HG02973 (cell line): ENCODE data around the gene CRYGA.

Experiments used
- ATAC-seq: cut with Tn5 transposase; IDR thresholded peaks from one replicate; pipeline ENCODE4 v1.9.1; 2021; ENCODE audit warnings: moderate library complexity; ENCODE audit not compliant: unreplicated experiment

CRYGA gene, protein sequence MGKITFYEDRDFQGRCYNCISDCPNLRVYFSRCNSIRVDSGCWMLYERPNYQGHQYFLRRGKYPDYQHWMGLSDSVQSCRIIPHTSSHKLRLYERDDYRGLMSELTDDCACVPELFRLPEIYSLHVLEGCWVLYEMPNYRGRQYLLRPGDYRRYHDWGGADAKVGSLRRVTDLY

GRCh38 chr2:208163489-208163888 is at the start of gene CRYGA:
CRYGA (minus strand) TSS chr2:208163589; CDS start chr2:208163556, 33 bp downstream.
- no peak for ATAC-seq

GRCh38 chr2:208210688-208211451 is 47.5 kb upstream of the CRYGA start:
- ATAC-seq, result no peak

DNA sequence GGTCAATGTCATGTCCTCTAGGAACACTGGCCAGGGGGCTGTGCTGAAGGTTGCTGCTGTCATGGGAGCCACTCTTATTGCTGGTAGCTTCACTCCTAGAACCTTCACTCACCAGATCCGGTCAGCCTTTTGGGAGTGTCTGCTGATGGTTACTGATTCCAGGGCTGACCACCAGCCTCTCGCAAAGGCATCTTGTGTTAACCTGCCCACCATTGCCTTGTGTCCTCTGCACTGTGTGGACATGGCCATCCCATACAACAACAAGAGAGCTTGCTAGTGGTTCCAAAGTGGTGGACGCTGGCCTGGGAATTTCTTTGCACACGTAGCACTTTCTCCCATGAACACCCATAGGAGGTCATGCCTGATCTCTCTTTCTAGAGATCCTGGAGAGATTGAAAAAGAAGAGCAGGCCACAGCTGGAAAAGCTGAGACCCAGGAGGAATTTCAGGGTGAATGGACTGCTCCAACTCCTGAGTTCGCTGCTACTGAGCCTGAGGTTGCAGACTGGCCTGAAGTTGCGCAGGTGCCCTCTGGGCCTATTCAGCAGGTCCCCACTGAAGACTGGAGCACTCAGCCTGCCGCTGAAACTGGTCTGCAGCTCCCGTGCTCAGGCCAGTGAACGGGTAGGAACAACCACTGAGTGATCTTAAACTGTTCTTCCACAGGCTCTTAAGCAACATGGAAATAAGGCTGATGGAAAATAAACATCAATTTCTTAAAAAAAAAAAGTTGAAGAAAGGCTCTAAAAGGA is 45.1 kb upstream of the CRYGA start:
- ATAC-seq, result no peak

DNA sequence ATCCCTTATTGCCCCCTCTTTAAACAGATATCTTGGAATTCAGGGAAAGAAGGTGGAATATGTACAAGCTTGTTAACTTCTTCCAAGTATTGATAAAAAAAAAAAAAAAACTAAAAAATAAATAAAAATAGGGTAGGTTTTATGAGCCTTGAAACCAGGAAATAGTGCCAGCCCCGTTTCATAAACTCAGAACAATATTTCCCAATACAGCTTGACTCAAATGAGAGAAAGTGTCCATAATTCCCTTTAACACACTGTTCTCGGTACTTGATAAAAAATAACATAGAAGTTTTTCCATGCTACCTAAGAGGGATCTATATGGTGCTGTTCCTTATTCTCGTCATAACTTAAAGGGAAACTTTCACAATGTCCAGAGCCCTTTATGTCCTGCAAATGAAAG is 44.4 kb upstream of the CRYGA start:
- ATAC-seq, result no peak

GRCh38 chr2:208204166-208204565 is 40.8 kb upstream of the CRYGA start:
- ATAC-seq, result no peak

- ATAC-seq, result no peak
Measured at GRCh38 chr2:208195531-208195930, 32.1 kb upstream of the CRYGA start.

DNA sequence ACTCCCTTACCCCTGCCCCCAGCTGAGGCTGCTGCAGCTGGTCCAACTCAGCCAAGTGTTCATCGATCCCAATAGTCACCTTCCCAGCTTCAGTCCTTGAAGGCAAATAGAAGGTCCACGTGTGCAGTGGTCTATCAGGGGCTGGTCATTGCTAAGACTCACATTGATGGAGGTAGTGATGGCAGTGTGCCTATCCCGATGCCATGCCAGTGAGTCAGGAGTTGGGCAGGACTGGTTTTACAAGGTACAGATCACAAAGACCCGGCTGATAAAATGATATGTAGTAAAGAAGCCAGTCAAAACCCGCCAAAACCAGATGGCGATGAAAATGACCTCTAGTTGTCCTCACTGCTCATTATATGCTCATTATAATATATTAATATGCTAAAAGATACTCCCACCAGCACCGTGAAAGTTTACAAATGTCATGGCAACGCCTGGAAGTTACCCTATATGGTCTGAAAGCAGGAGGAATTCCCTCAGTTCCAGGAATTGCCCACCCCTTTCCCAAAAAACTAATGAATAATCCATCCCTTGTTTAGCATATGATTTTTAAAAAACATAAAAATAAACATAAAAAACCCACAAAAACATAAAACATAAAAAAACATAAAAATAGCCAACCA is 29.3 kb upstream of the CRYGA start:
- ATAC-seq, result no peak

GRCh38 chr2:208189810-208190503 is 26.6 kb upstream of the CRYGA start, which contains the start of gene C2orf80:
C2orf80 (minus strand) TSS chr2:208190030; CDS start chr2:208186986, 3,044 bp downstream.
- ATAC-seq, result no peak

GRCh38 chr2:208189069-208189809 is 25.9 kb upstream of the CRYGA start:
- ATAC-seq, result no peak

DNA sequence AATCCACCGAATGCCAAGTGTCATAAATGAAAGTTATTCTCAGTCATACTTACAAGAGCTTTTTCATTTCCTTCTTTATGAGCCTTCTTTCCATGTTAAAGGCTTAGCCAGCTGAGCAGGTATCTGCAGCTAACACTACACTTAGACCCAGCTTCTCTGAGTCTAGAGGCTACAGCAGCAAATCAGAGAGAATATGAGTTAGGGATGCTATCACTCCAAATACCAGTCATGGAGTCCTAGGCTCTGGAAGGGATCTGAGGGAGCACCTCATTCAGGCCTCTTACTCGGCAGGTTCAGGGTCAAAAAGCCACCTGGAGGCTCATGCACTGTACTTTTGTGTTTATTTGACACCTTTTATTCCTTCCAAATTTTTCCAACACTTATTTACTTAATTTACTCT is 23.5 kb upstream of the CRYGA start:
- ATAC-seq, result no peak

DNA sequence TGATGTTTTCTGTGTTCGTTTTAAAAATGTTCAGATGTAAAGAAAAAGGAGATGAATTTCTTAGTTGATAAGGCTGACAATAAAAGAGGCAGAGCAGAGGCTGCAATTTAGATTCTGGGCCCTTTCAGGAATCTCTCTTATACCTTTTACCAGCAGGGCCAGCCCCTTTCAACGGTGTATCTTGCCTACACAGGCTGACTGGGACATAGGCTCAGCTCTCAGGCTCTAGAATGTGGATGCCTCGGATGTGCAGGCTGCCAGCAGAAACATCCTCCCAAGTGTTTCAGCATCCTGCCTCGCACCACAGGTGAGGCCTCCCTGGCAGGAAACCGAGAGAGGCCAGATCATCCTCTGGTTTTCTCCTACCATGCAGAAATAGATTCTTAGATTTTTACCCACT is 23.1 kb upstream of the CRYGA start:
- ATAC-seq, result no peak

DNA sequence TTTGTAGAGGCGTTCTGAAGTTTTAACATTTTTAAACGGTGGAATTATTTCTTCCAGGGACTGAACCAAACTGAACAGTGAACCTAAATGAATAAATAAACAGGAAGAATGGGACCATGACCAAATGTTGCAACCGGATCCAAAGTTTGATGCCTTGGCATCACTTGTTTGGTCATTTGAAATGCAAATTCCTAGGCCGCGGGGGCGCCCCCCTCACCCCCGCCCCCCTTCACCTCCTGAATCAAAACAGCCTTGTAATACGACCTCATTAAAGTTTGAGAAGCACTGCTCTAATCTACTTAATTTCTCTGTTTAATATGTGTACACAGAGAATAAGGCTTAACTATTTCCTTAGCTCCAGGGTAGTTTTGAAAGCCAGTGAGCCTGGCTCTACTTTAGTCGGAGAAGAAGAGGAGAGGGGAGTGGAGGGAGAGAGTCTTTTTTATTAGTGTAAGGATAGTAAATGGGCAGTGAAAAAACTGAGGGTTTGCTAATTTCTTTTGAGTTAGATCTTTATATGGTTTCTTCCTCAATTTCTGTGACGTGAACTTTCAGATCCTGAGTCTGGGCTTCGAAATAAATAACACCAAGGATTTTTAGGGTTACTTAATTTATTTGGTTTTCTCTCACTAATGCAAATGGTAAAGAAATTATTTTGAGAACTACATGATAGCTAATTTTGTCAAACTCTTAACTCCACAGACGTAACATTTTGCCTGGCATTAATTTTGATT is 20.8 kb upstream of the CRYGA start:
- ATAC-seq, result no peak

GRCh38 chr2:208183526-208183925 is 20.1 kb upstream of the CRYGA start:
- ATAC-seq, result no peak

DNA sequence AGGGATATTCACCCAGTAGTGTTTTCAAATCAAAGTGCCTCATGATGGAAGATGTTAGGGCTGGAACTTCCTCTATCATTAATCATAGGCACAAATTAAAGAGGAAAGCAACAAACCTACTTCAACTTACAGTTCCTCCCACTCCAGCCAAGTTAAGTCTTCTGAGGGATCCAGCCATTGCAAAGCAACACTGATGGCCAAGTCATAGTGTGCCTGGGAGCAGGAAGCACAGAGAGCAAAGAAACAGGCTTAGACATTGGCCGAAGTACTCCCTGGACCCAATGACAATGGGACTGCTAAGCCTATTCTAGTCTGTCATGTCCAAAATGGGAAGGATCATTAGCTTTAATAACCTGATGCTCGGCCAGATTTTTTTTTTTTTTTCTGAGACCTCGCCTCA is 19.4 kb upstream of the CRYGA start:
- ATAC-seq, result no peak

DNA sequence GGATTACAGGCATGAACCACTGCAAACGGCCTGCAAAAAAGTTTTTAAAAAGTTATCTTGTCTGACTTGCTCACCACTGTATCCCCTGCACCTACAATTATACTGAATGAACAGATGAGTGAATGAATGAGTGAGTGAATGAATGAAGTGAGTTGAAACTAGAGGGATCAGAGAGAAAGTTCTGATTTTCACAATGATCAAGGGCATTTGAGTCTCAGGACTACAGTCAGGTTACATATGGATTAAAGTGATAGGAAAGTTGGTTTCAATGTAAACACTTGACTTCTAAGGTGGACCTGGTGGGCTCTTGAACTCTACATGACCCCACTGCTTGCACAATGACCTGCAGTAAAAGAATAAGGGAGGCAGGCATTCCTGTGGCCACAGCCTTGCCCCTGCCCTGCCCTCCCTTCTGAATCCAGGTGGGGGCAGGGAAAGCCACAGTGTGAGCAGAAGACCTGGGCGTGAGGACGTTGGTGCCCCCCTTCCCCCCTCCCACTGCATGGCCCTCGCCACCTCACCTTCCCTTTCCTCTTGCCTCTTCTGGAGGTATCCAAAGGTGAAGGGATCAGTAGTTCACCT is 15.7 kb upstream of the CRYGA start:
- ATAC-seq, result no peak

GRCh38 chr2:208175840-208176153 is 12.4 kb upstream of the CRYGA start:
- no peak for ATAC-seq

GRCh38 chr2:208175069-208175839 is 11.9 kb upstream of the CRYGA start:
- peak; percentile 97 for ATAC-seq

DNA sequence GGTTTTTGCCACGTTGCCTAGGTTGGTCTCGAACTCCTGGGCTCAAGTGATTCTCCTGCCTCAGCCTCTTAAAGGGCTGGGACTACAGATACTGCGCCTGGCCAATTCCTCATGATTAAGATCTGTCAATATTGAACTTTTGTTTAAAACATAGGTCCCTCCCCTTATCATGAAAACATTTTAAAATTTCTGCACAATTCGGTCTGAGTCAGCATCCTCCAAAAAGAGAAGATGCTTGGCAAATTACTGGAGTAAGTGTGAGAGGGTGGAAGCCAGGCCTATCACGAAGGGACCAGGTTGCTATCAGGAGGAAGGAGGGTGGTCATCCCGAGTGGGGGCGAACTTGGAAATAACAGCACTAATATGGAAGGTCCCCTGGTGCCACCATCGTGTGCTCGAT is 10.8 kb upstream of the CRYGA start:
- no peak for ATAC-seq

DNA sequence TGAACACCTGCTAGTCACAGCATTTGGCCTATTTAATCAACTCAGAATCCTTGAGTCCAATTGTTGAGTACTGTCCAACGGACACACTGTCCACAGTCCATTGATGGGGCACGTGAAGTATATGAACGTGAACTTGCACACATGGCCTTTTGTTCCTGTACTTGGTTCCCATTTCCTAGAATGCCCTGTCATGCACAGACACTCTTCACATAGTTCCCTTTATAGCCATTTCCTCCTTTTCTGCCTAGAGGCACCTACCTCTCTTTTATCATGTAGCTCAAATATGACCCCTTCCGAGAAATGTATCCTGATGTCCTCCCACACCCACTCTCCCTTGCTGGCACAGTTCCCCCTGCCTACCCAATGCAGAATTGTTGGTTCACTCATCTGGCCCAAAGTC is 8.7 kb upstream of the CRYGA start:
- ATAC-seq, result no peak
